ENCODE measurements around the gene SOWAHD.
"Not testable (repeated sequence)": the region's sequence is repeated elsewhere in the genome, so short reads cannot be mapped to it uniquely, and the experiment has no call there.

Gene SOWAHD

GRCh38 chrX:119760026-119760877 is 1.9 kb downstream of the SOWAHD start:
- ChIA-PET CTCF (interaction anchor here (1.4 to 1.5 kb wide), 2 partner anchors 18 to 32 kb away, joined by 3 read pairs; no protein-coding TSS in a partner anchor), POLR2A (no interaction called here)
- DNase-seq (ENCODE audit: low read depth, low spot score) = no peak
- TF ChIP-seq CTCF (IDR thresholded peaks at IDR 0.05; ENCODE audit: insufficient read depth, low read length, missing control alignments) = no peak
- H3K4me3 ChIP-seq (ENCODE audit: low read depth, low read length) = no peak overlapping the region

GRCh38 chrX:119762718-119763117 is 4.3 kb downstream of the SOWAHD start:
- no peak for TF ChIP-seq CTCF (IDR thresholded peaks at IDR 0.05; ENCODE audit: insufficient read depth, low read length, missing control alignments)
- no peak overlapping the region for H3K4me3 ChIP-seq (ENCODE audit: low read depth, low read length)
- ChIA-PET POLR2A (interaction anchor here (1.1 kb wide), 1 partner anchor 29 kb away, joined by 6 read pairs; the partner anchor contains the start of gene RPL39), CTCF (interaction anchor here (1.4 kb wide), 1 partner anchor 17 kb away, joined by 4 read pairs; no protein-coding TSS in a partner anchor)
- DNase-seq (ENCODE audit: low read depth, low spot score) = no peak

- H3K4me3 ChIP-seq (ENCODE audit: low read depth, low read length) = peak overlapping the region; percentile 12
- TF ChIP-seq CTCF (IDR thresholded peaks at IDR 0.05; ENCODE audit: insufficient read depth, low read length, missing control alignments) = no peak
- DNase-seq (ENCODE audit: low read depth, low spot score) = peak; percentile 84
- ChIA-PET CTCF (interaction anchor here (1.4 kb wide), 1 partner anchor 16 kb away, joined by 4 read pairs; no protein-coding TSS in a partner anchor), POLR2A (interaction anchor here (1.1 kb wide), 1 partner anchor 28 kb away, joined by 6 read pairs; the partner anchor contains the start of gene RPL39)
These were observed 4.8 kb downstream of the SOWAHD start for GRCh38 chrX:119763181-119763580.

GRCh38 chrX:119763836-119764387 is 5.5 kb downstream of the SOWAHD start:
- DNase-seq (ENCODE audit: low read depth, low spot score) = no peak
- ChIA-PET POLR2A (interaction anchor here (1.1 kb wide), 1 partner anchor 27 kb away, joined by 6 read pairs; the partner anchor contains the start of gene RPL39), CTCF (interaction anchor here (1.3 to 2.0 kb wide), 3 partner anchors 11 to 252 kb away, joined by 4 to 5 read pairs (median 4); no protein-coding TSS in a partner anchor)
- TF ChIP-seq CTCF (IDR thresholded peaks at IDR 0.05; ENCODE audit: insufficient read depth, low read length, missing control alignments) = no peak
- H3K4me3 ChIP-seq (ENCODE audit: low read depth, low read length) = no peak overlapping the region

GRCh38 chrX:119768436-119768835 is 10.0 kb downstream of the SOWAHD start:
- DNase-seq (ENCODE audit: low read depth, low spot score); POLR2A ChIA-PET; H3K4me3 ChIP-seq (ENCODE audit: low read depth, low read length): not testable (repeated sequence)
- CTCF ChIA-PET = interaction anchor here (0.6 kb wide), 1 partner anchor 261 kb away, joined by 4 read pairs; no protein-coding TSS in a partner anchor

- DNase-seq (ENCODE audit: low read depth, low spot score); H3K4me3 ChIP-seq (ENCODE audit: low read depth, low read length): not testable (repeated sequence)
- CTCF ChIA-PET = interaction anchor here (1.3 kb wide), 1 partner anchor 10 kb away, joined by 3 read pairs; no protein-coding TSS in a partner anchor
- POLR2A ChIA-PET = interaction anchor here (0.5 kb wide), 1 partner anchor 20 kb away, joined by 3 read pairs; no protein-coding TSS in a partner anchor
These were observed 11.0 kb downstream of the SOWAHD start for GRCh38 chrX:119769388-119769787.
